Activated T-cell treated with anti-CD3 and anti-CD28 coated beads, Interleukin-2, amount 50 U/mL, for 72 hours (primary cell): ENCODE measurements around the gene SCAF1. TPM values are rescaled to one million over a fixed set of nuclear protein-coding genes. Genes with fewer than 3 reads are reported as not detected.

ENCODE experiments used
- ATAC-seq, 2 donors: fragments of 150-1000 bp; cut with Tn5 transposase; replicated peaks in 1 of 2; 2 replicates each; pipeline ENCODE4 v1.10.0; 2021; ENCODE audit warnings: moderate library complexity in 2 of 2, mild to moderate bottlenecking in 1 of 2
- DNase-seq, 2 donors: peaks; one replicate each; pipeline ENCODE4 v3.0.0; 2021 to 2022; ENCODE audit warnings: mixed read lengths in 1 of 2
- H3K27ac Mint-ChIP-seq: one replicate; pipeline ENCODE4 v1.8.0; 2022; ENCODE audit warnings: mild to moderate bottlenecking, moderate library complexity, mixed read lengths
- H3K27me3 Mint-ChIP-seq: one replicate; pipeline ENCODE4 v1.8.0; 2022; ENCODE audit warnings: low read depth, mixed read lengths
- H3K36me3 Mint-ChIP-seq, 2 donors: one replicate each; pipeline ENCODE4 v1.8.0; 2022; ENCODE audit warnings: mixed read lengths in 2 of 2, mild to moderate bottlenecking in 1 of 2; ENCODE audit not compliant: insufficient read depth in 2 of 2
- H3K4me1 Mint-ChIP-seq: one replicate; pipeline ENCODE4 v1.8.0; 2022; ENCODE audit warnings: low read depth, mixed read lengths
- H3K4me3 Mint-ChIP-seq, 2 donors: one replicate each; pipeline ENCODE4 v1.8.0; 2022; ENCODE audit warnings: mild to moderate bottlenecking in 2 of 2, mixed read lengths in 2 of 2, moderate library complexity in 2 of 2
- H3K9me3 Mint-ChIP-seq, 2 donors: one replicate each; pipeline ENCODE4 v1.8.0; 2022; ENCODE audit warnings: mixed read lengths in 2 of 2
- total RNA-seq, 2 donors: library from RNA; stranded (reverse); gene quantifications; one replicate each; pipeline ENCODE4 v1.2.3, GENCODE V29; 2022

SCAF1 gene
- total RNA-seq, 2 donors from 2014 or later = 57.7 to 60.1 TPM

- H3K36me3 Mint-ChIP-seq = peaks cover 0 to 16% of the 10 kb centered on the region in 2 donors
- DNase-seq = peak; percentile 81 to 84
- no peaks in the 10 kb centered on the region for H3K9me3 Mint-ChIP-seq
- no peak overlapping the region for H3K27ac Mint-ChIP-seq
- no peak for ATAC-seq
- H3K4me3 Mint-ChIP-seq = peak overlapping the region in 1 of 2 donors; percentile 8
- H3K4me1 Mint-ChIP-seq = peaks cover 22% of the 10 kb centered on the region
- H3K27me3 Mint-ChIP-seq = no peaks in the 10 kb centered on the region
Observed at GRCh38 chr19:49672131-49672919, 30.3 kb downstream of the SCAF1 start.

GRCh38 chr19:49676136-49676783 is 34.3 kb downstream of the SCAF1 start:
- peak overlapping the region; percentile 85 to 90 for H3K4me3 Mint-ChIP-seq
- DNase-seq = no peak
- no peaks in the 10 kb centered on the region for H3K9me3 Mint-ChIP-seq
- H3K36me3 Mint-ChIP-seq = peaks cover 0 to 14% of the 10 kb centered on the region in 2 donors
- peak overlapping the region; percentile 94 for H3K27ac Mint-ChIP-seq
- peak; percentile 8 to 21 for ATAC-seq
- H3K27me3 Mint-ChIP-seq = no peaks in the 10 kb centered on the region
- H3K4me1 Mint-ChIP-seq = peaks cover 52% of the 10 kb centered on the region

GRCh38 chr19:49676784-49677230 is 34.8 kb downstream of the SCAF1 start:
- Mint-ChIP-seq H3K27me3 (no peaks in the 10 kb centered on the region), H3K36me3 (peaks cover 0 to 14% of the 10 kb centered on the region in 2 donors), H3K4me1 (peaks cover 53% of the 10 kb centered on the region), H3K4me3 (peak overlapping the region; percentile 85 to 90), H3K9me3 (no peaks in the 10 kb centered on the region), H3K27ac (peak overlapping the region; percentile 94)
- peak; percentile 82 to 84 for ATAC-seq
- peak; percentile 98 to 99 for DNase-seq

GRCh38 chr19:49677231-49677900 is 35.4 kb downstream of the SCAF1 start, which contains the start of gene PRMT1:
Gene PRMT1, plus strand, starts transcription at chr19:49677271. Its CDS starts 10 bp downstream, at chr19:49677281.
- ATAC-seq = peak; percentile 14 to 26
- peak; percentile 64 to 72 for DNase-seq

GRCh38 chr19:49677901-49678674 is 36.1 kb downstream of the SCAF1 start:
- peaks cover 3 to 20% of the 10 kb centered on the region in 2 donors for H3K36me3 Mint-ChIP-seq
- H3K27ac Mint-ChIP-seq = peak overlapping the region; percentile 92
- peaks cover 50% of the 10 kb centered on the region for H3K4me1 Mint-ChIP-seq
- ATAC-seq = peak; percentile 11 to 18
- no peaks in the 10 kb centered on the region for H3K9me3 Mint-ChIP-seq
- peak overlapping the region; percentile 90 to 97 for H3K4me3 Mint-ChIP-seq
- DNase-seq = peak; percentile 82 to 85
- H3K27me3 Mint-ChIP-seq = no peaks in the 10 kb centered on the region

More at GRCh38 chr19:49677231-49677900, 35.4 kb downstream of the SCAF1 start, which contains the start of gene PRMT1:
- H3K27ac Mint-ChIP-seq = peak within 1 kb of the TSS; percentile 94
- H3K36me3 Mint-ChIP-seq = peaks cover under 1 to 15% of the 10 kb centered on the region in 2 donors
- no peaks in the 10 kb centered on the region for H3K9me3 Mint-ChIP-seq
- no peaks in the 10 kb centered on the region for H3K27me3 Mint-ChIP-seq
- peak within 1 kb of the TSS; percentile 90 to 97 for H3K4me3 Mint-ChIP-seq
- peaks cover 53% of the 10 kb centered on the region for H3K4me1 Mint-ChIP-seq

- peak overlapping the region; percentile 90 to 97 for H3K4me3 Mint-ChIP-seq
- ATAC-seq (no peak), DNase-seq (no peak)
- peaks cover 8 to 21% of the 10 kb centered on the region in 2 donors for H3K36me3 Mint-ChIP-seq
- H3K27ac Mint-ChIP-seq = peak overlapping the region; percentile 46
- H3K9me3 Mint-ChIP-seq = no peaks in the 10 kb centered on the region
- peaks cover 50% of the 10 kb centered on the region for H3K4me1 Mint-ChIP-seq
- no peaks in the 10 kb centered on the region for H3K27me3 Mint-ChIP-seq
Observed at GRCh38 chr19:49678985-49679770, 37.2 kb downstream of the SCAF1 start.

- Mint-ChIP-seq H3K36me3 (peaks cover 9 to 23% of the 10 kb centered on the region in 2 donors), H3K4me3 (peak overlapping the region; percentile 90 to 97), H3K27me3 (no peaks in the 10 kb centered on the region), H3K4me1 (peaks cover 50% of the 10 kb centered on the region), H3K9me3 (no peaks in the 10 kb centered on the region), H3K27ac (peak overlapping the region; percentile 22)
- ATAC-seq = no peak
- DNase-seq = no peak
Observed at GRCh38 chr19:49679771-49680413, 37.9 kb downstream of the SCAF1 start.

GRCh38 chr19:49680421-49681351 is 38.7 kb downstream of the SCAF1 start:
- H3K4me1 Mint-ChIP-seq = peaks cover 50% of the 10 kb centered on the region
- ATAC-seq (peak in 1 of 2 donors; percentile 9), DNase-seq (peak; percentile 95 to 97)
- peaks cover 9 to 29% of the 10 kb centered on the region in 2 donors for H3K36me3 Mint-ChIP-seq
- no peaks in the 10 kb centered on the region for H3K27me3 Mint-ChIP-seq
- H3K4me3 Mint-ChIP-seq = peak overlapping the region; percentile 90 to 97
- H3K9me3 Mint-ChIP-seq = no peaks in the 10 kb centered on the region
- no peak overlapping the region for H3K27ac Mint-ChIP-seq

GRCh38 chr19:49681830-49682229 is 39.8 kb downstream of the SCAF1 start:
- H3K4me1 Mint-ChIP-seq = peaks cover 41% of the 10 kb centered on the region
- no peaks in the 10 kb centered on the region for H3K27me3 Mint-ChIP-seq
- no peak for DNase-seq
- no peak overlapping the region for H3K4me3 Mint-ChIP-seq
- no peak overlapping the region for H3K27ac Mint-ChIP-seq
- H3K9me3 Mint-ChIP-seq = no peaks in the 10 kb centered on the region
- no peak for ATAC-seq
- peaks cover 9 to 30% of the 10 kb centered on the region in 2 donors for H3K36me3 Mint-ChIP-seq

GRCh38 chr19:49682274-49682673 is 40.3 kb downstream of the SCAF1 start:
- Mint-ChIP-seq H3K27ac (no peak overlapping the region), H3K27me3 (no peaks in the 10 kb centered on the region), H3K36me3 (peaks cover 9 to 26% of the 10 kb centered on the region in 2 donors), H3K4me3 (no peak overlapping the region), H3K4me1 (peaks cover 41% of the 10 kb centered on the region), H3K9me3 (no peaks in the 10 kb centered on the region)
- DNase-seq (no peak), ATAC-seq (no peak)
